Measurements from ENCODE around the gene MX1.

MX1 gene

DNA sequence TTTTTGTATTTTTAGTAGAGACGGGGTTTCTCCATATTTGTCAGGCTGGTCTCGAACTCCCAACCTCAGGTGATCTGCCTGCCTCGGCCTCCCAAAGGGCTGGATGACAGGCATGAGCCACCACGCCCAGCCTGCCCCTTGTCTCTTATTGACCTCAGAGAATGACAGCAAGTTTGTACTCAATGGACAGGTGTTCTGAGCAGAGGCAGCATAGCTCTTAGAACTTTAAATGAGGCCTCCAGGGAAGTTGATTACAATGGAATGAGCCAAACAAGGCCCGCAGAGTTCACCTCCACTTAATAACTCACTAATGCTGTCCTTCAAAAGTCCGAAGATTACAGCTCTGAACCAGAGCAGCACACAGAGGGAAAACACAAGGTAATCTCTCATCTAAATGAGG, 71.0 kb downstream of the MX1 start:
- TF ChIP-seq, protein P1, sequence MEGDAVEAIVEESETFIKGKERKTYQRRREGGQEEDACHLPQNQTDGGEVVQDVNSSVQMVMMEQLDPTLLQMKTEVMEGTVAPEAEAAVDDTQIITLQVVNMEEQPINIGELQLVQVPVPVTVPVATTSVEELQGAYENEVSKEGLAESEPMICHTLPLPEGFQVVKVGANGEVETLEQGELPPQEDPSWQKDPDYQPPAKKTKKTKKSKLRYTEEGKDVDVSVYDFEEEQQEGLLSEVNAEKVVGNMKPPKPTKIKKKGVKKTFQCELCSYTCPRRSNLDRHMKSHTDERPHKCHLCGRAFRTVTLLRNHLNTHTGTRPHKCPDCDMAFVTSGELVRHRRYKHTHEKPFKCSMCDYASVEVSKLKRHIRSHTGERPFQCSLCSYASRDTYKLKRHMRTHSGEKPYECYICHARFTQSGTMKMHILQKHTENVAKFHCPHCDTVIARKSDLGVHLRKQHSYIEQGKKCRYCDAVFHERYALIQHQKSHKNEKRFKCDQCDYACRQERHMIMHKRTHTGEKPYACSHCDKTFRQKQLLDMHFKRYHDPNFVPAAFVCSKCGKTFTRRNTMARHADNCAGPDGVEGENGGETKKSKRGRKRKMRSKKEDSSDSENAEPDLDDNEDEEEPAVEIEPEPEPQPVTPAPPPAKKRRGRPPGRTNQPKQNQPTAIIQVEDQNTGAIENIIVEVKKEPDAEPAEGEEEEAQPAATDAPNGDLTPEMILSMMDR (conservative IDR thresholded peaks at IDR 0.05; ENCODE audit: low read length) = no peak
- TF ChIP-seq EZH2phosphoT487 (IDR thresholded peaks at IDR 0.05; ENCODE audit: borderline replicate concordance) = no peak
- Histone ChIP-seq H3K9me2 (replicated peaks; ENCODE audit: low read depth, low read length) (no peaks in the 10 kb centered on the region), H3K9me3 (ENCODE audit: insufficient read depth, low read depth, low read length) (no peaks in the 10 kb centered on the region), H3K4me3 (ENCODE audit: low read length, poor library complexity, severe bottlenecking) (no peak overlapping the region), H4K20me1 (ENCODE audit: insufficient read depth, low read length, poor library complexity, severe bottlenecking) (no peaks in the 10 kb centered on the region), H3F3A (ENCODE audit: low read depth) (no peaks in the 10 kb centered on the region), H3K36me3 (ENCODE audit: insufficient read depth, low read length) (no peaks in the 10 kb centered on the region), H3K4me1 (ENCODE audit: insufficient read depth, low read length, poor library complexity, severe bottlenecking) (no peaks in the 10 kb centered on the region), H3K4me2 (ENCODE audit: low read depth, low read length, poor library complexity, severe bottlenecking) (no peak overlapping the region), H2AFZ (ENCODE audit: low read length) (no peak overlapping the region), H3K9ac (ENCODE audit: low read depth, low read length, poor library complexity, severe bottlenecking) (no peak overlapping the region), H3K79me2 (ENCODE audit: insufficient read depth, low read length) (no peaks in the 10 kb centered on the region), H3K27me3 (ENCODE audit: insufficient read depth, low read length, poor library complexity, severe bottlenecking) (no peaks in the 10 kb centered on the region)

DNA sequence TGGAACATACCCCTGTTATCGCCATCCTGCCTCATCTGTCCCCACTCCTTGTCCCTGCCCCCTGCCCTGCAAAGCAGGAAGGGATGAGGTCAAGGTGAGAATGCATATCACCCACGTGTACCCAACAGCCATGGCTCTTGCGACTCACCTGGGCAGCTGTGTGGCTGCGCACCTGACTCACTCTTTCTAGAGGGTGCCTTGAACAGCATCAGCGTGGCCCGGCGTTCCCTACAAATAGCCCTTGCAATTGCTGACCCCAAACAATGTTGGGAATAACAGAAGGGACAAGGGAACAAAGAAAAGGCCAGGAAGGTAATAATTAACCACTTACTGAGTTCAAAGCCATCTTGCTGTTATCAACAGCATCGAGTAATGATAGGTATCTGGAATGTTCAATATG, 71.7 kb downstream of the MX1 start:
- no peak overlapping the region for H3K4me2 ChIP-seq (ENCODE audit: low read depth, low read length, poor library complexity, severe bottlenecking)
- H3K9ac ChIP-seq (ENCODE audit: low read depth, low read length, poor library complexity, severe bottlenecking) = no peak overlapping the region
- H3K79me2 ChIP-seq (ENCODE audit: insufficient read depth, low read length) = no peaks in the 10 kb centered on the region
- no peaks in the 10 kb centered on the region for H3K9me3 ChIP-seq (ENCODE audit: insufficient read depth, low read depth, low read length)
- H3K9me2 ChIP-seq (replicated peaks; ENCODE audit: low read depth, low read length) = no peaks in the 10 kb centered on the region
- TF ChIP-seq, protein P1 (conservative IDR thresholded peaks at IDR 0.05; ENCODE audit: low read length) = no peak
- no peak for TF ChIP-seq EZH2phosphoT487 (IDR thresholded peaks at IDR 0.05; ENCODE audit: borderline replicate concordance)
- no peaks in the 10 kb centered on the region for H3K4me1 ChIP-seq (ENCODE audit: insufficient read depth, low read length, poor library complexity, severe bottlenecking)
- H3K36me3 ChIP-seq (ENCODE audit: insufficient read depth, low read length) = no peaks in the 10 kb centered on the region
- H3F3A ChIP-seq (ENCODE audit: low read depth) = no peaks in the 10 kb centered on the region
- no peak overlapping the region for H3K4me3 ChIP-seq (ENCODE audit: low read length, poor library complexity, severe bottlenecking)
- no peaks in the 10 kb centered on the region for H4K20me1 ChIP-seq (ENCODE audit: insufficient read depth, low read length, poor library complexity, severe bottlenecking)
- H3K27me3 ChIP-seq (ENCODE audit: insufficient read depth, low read length, poor library complexity, severe bottlenecking) = no peaks in the 10 kb centered on the region
- no peak overlapping the region for H2AFZ ChIP-seq (ENCODE audit: low read length)

DNA sequence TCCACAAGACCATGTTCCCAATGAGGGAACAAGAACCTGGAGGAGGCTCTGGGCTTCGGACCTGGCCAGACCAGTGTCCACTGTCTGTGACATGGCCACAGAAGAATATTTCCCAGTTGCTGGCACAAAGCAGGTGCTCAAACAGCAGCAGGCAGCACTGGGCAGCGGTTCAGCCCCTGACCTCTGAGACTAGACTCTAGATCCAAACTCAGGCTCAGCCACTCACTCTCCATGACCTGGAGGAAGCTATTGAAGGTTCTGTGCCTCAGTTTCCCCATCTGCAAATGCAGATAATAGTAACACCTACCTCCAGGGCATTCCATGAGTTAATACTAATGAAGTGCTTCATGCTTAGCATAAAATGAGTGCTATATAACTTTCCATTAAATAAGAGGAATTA, 73.9 kb downstream of the MX1 start:
- no peaks in the 10 kb centered on the region for H3K4me1 ChIP-seq (ENCODE audit: insufficient read depth, low read length, poor library complexity, severe bottlenecking)
- no peaks in the 10 kb centered on the region for H3K27me3 ChIP-seq (ENCODE audit: insufficient read depth, low read length, poor library complexity, severe bottlenecking)
- no peaks in the 10 kb centered on the region for H3K9me2 ChIP-seq (replicated peaks; ENCODE audit: low read depth, low read length)
- H4K20me1 ChIP-seq (ENCODE audit: insufficient read depth, low read length, poor library complexity, severe bottlenecking) = no peaks in the 10 kb centered on the region
- TF ChIP-seq, protein P1 (conservative IDR thresholded peaks at IDR 0.05; ENCODE audit: low read length) = no peak
- no peak for TF ChIP-seq EZH2phosphoT487 (IDR thresholded peaks at IDR 0.05; ENCODE audit: borderline replicate concordance)
- no peak overlapping the region for H3K4me3 ChIP-seq (ENCODE audit: low read length, poor library complexity, severe bottlenecking)
- H3K9ac ChIP-seq (ENCODE audit: low read depth, low read length, poor library complexity, severe bottlenecking) = no peak overlapping the region
- no peaks in the 10 kb centered on the region for H3K36me3 ChIP-seq (ENCODE audit: insufficient read depth, low read length)
- no peak overlapping the region for H2AFZ ChIP-seq (ENCODE audit: low read length)
- H3K4me2 ChIP-seq (ENCODE audit: low read depth, low read length, poor library complexity, severe bottlenecking) = no peak overlapping the region
- no peaks in the 10 kb centered on the region for H3K9me3 ChIP-seq (ENCODE audit: insufficient read depth, low read depth, low read length)
- no peaks in the 10 kb centered on the region for H3K79me2 ChIP-seq (ENCODE audit: insufficient read depth, low read length)
- H3F3A ChIP-seq (ENCODE audit: low read depth) = no peaks in the 10 kb centered on the region

Data from Loucy (cell line).